ENCODE data around the gene TLE3. TPM values are rescaled to one million over a fixed set of nuclear protein-coding genes. Genes with fewer than 3 reads are reported as not detected.

TLE3 gene
- total and polyA plus RNA-seq, 7 experiments from 2014 or later, result 15.2 to 183 (median 117) TPM

DNA sequence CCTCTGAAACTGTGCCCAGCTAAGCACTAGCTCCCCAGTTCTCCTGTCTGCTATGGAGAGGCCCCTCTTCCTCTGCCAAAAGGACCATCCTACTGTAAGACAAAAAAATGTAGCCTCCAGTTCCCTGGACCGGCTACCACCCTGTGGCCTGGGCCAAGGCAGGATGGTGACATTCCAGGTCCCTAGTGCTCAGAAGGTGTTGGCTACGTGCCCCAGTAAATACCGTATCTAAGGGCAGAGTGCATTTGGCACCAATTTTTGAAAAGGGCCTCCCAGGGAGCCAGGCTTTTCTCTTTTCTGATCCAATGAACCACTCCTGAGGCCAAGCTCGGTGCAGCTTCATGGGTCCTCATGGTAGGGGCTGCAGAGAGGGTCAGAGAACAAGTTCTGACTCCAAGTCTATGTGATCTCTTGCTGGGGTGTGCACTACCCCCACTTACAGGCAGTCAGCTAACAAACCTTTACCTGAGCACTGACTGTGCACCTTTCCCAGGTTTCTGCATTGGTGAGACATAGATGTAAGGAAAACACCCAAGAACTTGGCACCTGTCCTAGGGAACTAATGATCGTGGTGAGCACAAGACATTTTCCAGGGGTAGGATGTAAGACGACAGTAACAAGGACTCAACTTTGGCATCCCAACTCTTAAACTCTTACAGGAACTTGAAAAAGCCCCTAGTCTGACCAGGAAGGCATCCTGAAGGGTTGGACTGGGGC, 32.6 kb downstream of the TLE3 start:
- Mint-ChIP-seq H3K27ac (peak overlapping the region in 1 of 9 donors; percentile 53), H3K9me3 (no peaks in the 10 kb centered on the region), H3K4me3 (no peak overlapping the region), H3K27me3 (no peaks in the 10 kb centered on the region), H3K4me1 (peaks cover 0 to 13% (median 7%) of the 10 kb centered on the region in 7 donors), H3K36me3 (peaks cover 6 to 54% (median 11%) of the 10 kb centered on the region in 5 donors)
- no peak for DNase-seq
- no peak overlapping the region for H3K27ac ChIP-seq (ENCODE audit: low read depth, low read length)
- H3K4me3 ChIP-seq (ENCODE audit: low read length), result no peak overlapping the region
- H3K36me3 ChIP-seq (ENCODE audit: control insufficient read depth in 2 of 3, insufficient read depth in 3 of 3, low read length in 3 of 3), result peaks cover 21 to 88% (median 29%) of the 10 kb centered on the region in 3 experiments
- ChIA-PET CTCF (interaction anchor here (0.6 kb wide), 2 partner anchors 44 to 608 kb away, joined by 3 to 4 read pairs; no protein-coding TSS in a partner anchor), POLR2A (no interaction called here)
- no peaks in the 10 kb centered on the region for H3K9me3 ChIP-seq (ENCODE audit: control insufficient read depth in 2 of 3, low read length in 3 of 3)
- intact Hi-C loops (cut with micrococcal nuclease), result no loop called here
- no peaks in the 10 kb centered on the region for H3K4me1 ChIP-seq (ENCODE audit: control insufficient read depth in 2 of 2, insufficient read depth in 2 of 2, low read length in 2 of 2)
- no peak for ATAC-seq
- H3K27me3 ChIP-seq (ENCODE audit: control insufficient read depth in 2 of 2, insufficient read depth in 2 of 2, low read length in 2 of 2), result no peaks in the 10 kb centered on the region

GRCh38 chr15:70064441-70064840, 33.3 kb downstream of the TLE3 start:
- no peaks in the 10 kb centered on the region for H3K9me3 ChIP-seq (ENCODE audit: control insufficient read depth in 2 of 3, low read length in 3 of 3)
- no peak for DNase-seq
- no peaks in the 10 kb centered on the region for H3K4me1 ChIP-seq (ENCODE audit: control insufficient read depth in 2 of 2, insufficient read depth in 2 of 2, low read length in 2 of 2)
- ATAC-seq, result no peak
- Mint-ChIP-seq H3K36me3 (peaks cover 6 to 57% (median 11%) of the 10 kb centered on the region in 5 donors), H3K4me3 (no peak overlapping the region), H3K4me1 (peaks cover 0 to 13% (median 7%) of the 10 kb centered on the region in 7 donors), H3K9me3 (no peaks in the 10 kb centered on the region), H3K27ac (no peak overlapping the region), H3K27me3 (no peaks in the 10 kb centered on the region)
- peaks cover 22 to 88% (median 28%) of the 10 kb centered on the region in 3 experiments for H3K36me3 ChIP-seq (ENCODE audit: control insufficient read depth in 2 of 3, insufficient read depth in 3 of 3, low read length in 3 of 3)
- intact Hi-C loops (cut with micrococcal nuclease), result no loop called here
- no peaks in the 10 kb centered on the region for H3K27me3 ChIP-seq (ENCODE audit: control insufficient read depth in 2 of 2, insufficient read depth in 2 of 2, low read length in 2 of 2)
- ChIA-PET CTCF (interaction anchor here (0.6 kb wide), 1 partner anchor 609 kb away, joined by 4 read pairs; no protein-coding TSS in a partner anchor), POLR2A (no interaction called here)
- H3K4me3 ChIP-seq (ENCODE audit: low read length), result no peak overlapping the region
- H3K27ac ChIP-seq (ENCODE audit: low read depth, low read length), result no peak overlapping the region

DNA sequence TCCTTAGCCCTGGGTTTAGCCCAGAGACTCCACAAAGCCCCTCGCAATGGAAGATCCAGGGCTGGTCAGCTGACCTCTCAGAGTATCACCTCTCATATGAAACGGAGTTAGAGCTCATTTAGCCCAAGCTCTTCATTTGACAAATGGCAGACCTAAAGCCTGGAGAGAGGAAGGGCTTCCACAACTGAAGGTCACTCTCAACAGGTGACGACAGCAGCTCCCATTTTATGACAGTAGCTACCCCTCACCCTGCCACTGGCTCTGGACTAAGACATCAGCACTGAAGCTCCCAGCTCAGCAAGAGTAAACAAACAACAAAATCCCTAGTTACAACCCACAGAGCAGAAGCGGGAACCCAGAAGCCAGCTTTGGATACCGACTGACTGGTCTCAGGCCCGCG, 33.7 kb downstream of the TLE3 start:
- peaks cover 4 to 57% (median 16%) of the 10 kb centered on the region in 5 donors for H3K36me3 Mint-ChIP-seq
- intact Hi-C loops (cut with micrococcal nuclease), result no loop called here

DNA sequence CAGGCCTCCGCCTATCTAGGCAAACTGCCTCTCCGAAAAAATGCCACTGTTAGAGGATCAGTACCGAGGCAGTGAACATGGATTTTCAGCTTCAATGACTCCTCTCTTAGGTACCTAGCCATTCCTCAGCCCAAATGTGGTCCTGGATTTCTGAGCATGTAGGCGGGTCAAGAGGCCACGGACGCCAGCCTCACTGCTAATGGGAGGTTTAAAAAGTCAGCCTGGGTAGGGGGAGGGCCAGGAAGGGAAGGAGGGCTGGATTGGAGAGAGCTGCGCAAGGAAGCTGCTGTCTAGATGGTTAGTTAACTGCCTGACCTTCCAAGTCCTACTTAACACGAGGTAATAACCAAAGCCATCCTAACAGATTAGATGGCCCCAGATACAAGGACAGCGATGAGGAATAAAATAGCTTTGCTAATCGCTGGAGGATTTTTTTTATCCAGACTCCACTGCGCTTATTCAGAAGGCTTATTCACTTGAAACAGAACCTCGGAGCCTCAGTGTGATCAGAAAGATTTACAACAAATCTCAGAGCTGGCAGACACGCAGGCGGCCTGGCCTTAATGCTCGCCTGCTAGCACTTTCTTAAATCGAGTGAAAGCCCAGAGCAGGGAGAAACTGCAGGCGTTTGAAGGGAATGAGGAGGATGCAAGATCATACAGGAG, 34.3 kb downstream of the TLE3 start:
- no peaks in the 10 kb centered on the region for H3K9me3 Mint-ChIP-seq
- no peak overlapping the region for H3K27ac ChIP-seq (ENCODE audit: low read depth, low read length)
- no peak overlapping the region for H3K4me3 Mint-ChIP-seq
- DNase-seq, result no peak
- H3K9me3 ChIP-seq (ENCODE audit: control insufficient read depth in 2 of 3, low read length in 3 of 3), result no peaks in the 10 kb centered on the region
- peaks cover 0 to 56% (median 15%) of the 10 kb centered on the region in 5 donors for H3K36me3 Mint-ChIP-seq
- ATAC-seq, result no peak
- intact Hi-C loops (cut with micrococcal nuclease), result no loop called here
- H3K27ac Mint-ChIP-seq, result peak overlapping the region in 1 of 9 donors; percentile 14
- no peaks in the 10 kb centered on the region for H3K4me1 ChIP-seq (ENCODE audit: control insufficient read depth in 2 of 2, insufficient read depth in 2 of 2, low read length in 2 of 2)
- peaks cover 0 to 5% (median 1%) of the 10 kb centered on the region in 7 donors for H3K4me1 Mint-ChIP-seq
- no peaks in the 10 kb centered on the region for H3K27me3 Mint-ChIP-seq
- H3K4me3 ChIP-seq (ENCODE audit: low read length), result no peak overlapping the region
- CTCF ChIA-PET, result no interaction called here
- POLR2A ChIA-PET, result no interaction called here
- no peaks in the 10 kb centered on the region for H3K27me3 ChIP-seq (ENCODE audit: control insufficient read depth in 2 of 2, insufficient read depth in 2 of 2, low read length in 2 of 2)
- H3K36me3 ChIP-seq (ENCODE audit: control insufficient read depth in 2 of 3, insufficient read depth in 3 of 3, low read length in 3 of 3), result peaks cover 14 to 88% (median 32%) of the 10 kb centered on the region in 3 experiments

More for the DNA sequence above, 33.7 kb downstream of the TLE3 start:
- DNase-seq (no peak), ATAC-seq (no peak)
- Mint-ChIP-seq H3K9me3 (no peaks in the 10 kb centered on the region), H3K4me3 (no peak overlapping the region), H3K4me1 (peaks cover 0 to 11% (median 6%) of the 10 kb centered on the region in 7 donors), H3K27me3 (no peaks in the 10 kb centered on the region), H3K27ac (peak overlapping the region in 1 of 9 donors; percentile 43)
- no peaks in the 10 kb centered on the region for H3K9me3 ChIP-seq (ENCODE audit: control insufficient read depth in 2 of 3, low read length in 3 of 3)
- H3K4me1 ChIP-seq (ENCODE audit: control insufficient read depth in 2 of 2, insufficient read depth in 2 of 2, low read length in 2 of 2), result no peaks in the 10 kb centered on the region
- peaks cover 19 to 88% (median 28%) of the 10 kb centered on the region in 3 experiments for H3K36me3 ChIP-seq (ENCODE audit: control insufficient read depth in 2 of 3, insufficient read depth in 3 of 3, low read length in 3 of 3)
- ChIA-PET POLR2A (no interaction called here), CTCF (no interaction called here)
- no peak overlapping the region for H3K27ac ChIP-seq (ENCODE audit: low read depth, low read length)
- no peak overlapping the region for H3K4me3 ChIP-seq (ENCODE audit: low read length)
- H3K27me3 ChIP-seq (ENCODE audit: control insufficient read depth in 2 of 2, insufficient read depth in 2 of 2, low read length in 2 of 2), result no peaks in the 10 kb centered on the region

GRCh38 chr15:70062321-70062956, 35.3 kb downstream of the TLE3 start:
- POLR2A ChIA-PET, result interaction anchor here (1.0 kb wide), 1 partner anchor 21 kb away, joined by 4 read pairs; no protein-coding TSS in a partner anchor
- H3K4me3 ChIP-seq (ENCODE audit: low read length), result no peak overlapping the region
- H3K27me3 ChIP-seq (ENCODE audit: control insufficient read depth in 2 of 2, insufficient read depth in 2 of 2, low read length in 2 of 2), result no peaks in the 10 kb centered on the region
- Mint-ChIP-seq H3K9me3 (no peaks in the 10 kb centered on the region), H3K27me3 (no peaks in the 10 kb centered on the region), H3K27ac (no peak overlapping the region), H3K4me1 (peaks cover 0 to 4% (median 0%) of the 10 kb centered on the region in 7 donors), H3K4me3 (no peak overlapping the region), H3K36me3 (peaks cover 0 to 61% (median 21%) of the 10 kb centered on the region in 5 donors)
- peaks cover 19 to 94% (median 35%) of the 10 kb centered on the region in 3 experiments for H3K36me3 ChIP-seq (ENCODE audit: control insufficient read depth in 2 of 3, insufficient read depth in 3 of 3, low read length in 3 of 3)
- H3K9me3 ChIP-seq (ENCODE audit: control insufficient read depth in 2 of 3, low read length in 3 of 3), result no peaks in the 10 kb centered on the region
- CTCF ChIA-PET, result interaction anchor here (1.4 kb wide), 1 partner anchor 24 kb away, joined by 3 read pairs; no protein-coding TSS in a partner anchor
- DNase-seq, result no peak
- no peak for ATAC-seq
- intact Hi-C loops (cut with micrococcal nuclease), result no loop called here
- no peak overlapping the region for H3K27ac ChIP-seq (ENCODE audit: low read depth, low read length)
- H3K4me1 ChIP-seq (ENCODE audit: control insufficient read depth in 2 of 2, insufficient read depth in 2 of 2, low read length in 2 of 2), result no peaks in the 10 kb centered on the region

- Mint-ChIP-seq H3K27ac (no peak overlapping the region), H3K4me1 (peaks cover 0 to 4% (median 0%) of the 10 kb centered on the region in 7 donors), H3K9me3 (no peaks in the 10 kb centered on the region), H3K27me3 (no peaks in the 10 kb centered on the region), H3K36me3 (peaks cover 0 to 61% (median 18%) of the 10 kb centered on the region in 5 donors), H3K4me3 (no peak overlapping the region)
- Histone ChIP-seq H3K27me3 (ENCODE audit: control insufficient read depth in 2 of 2, insufficient read depth in 2 of 2, low read length in 2 of 2) (no peaks in the 10 kb centered on the region), H3K4me3 (ENCODE audit: low read length) (no peak overlapping the region), H3K9me3 (ENCODE audit: control insufficient read depth in 2 of 3, low read length in 3 of 3) (no peaks in the 10 kb centered on the region), H3K36me3 (ENCODE audit: control insufficient read depth in 2 of 3, insufficient read depth in 3 of 3, low read length in 3 of 3) (peaks cover 24 to 98% (median 30%) of the 10 kb centered on the region in 3 experiments), H3K4me1 (ENCODE audit: control insufficient read depth in 2 of 2, insufficient read depth in 2 of 2, low read length in 2 of 2) (no peaks in the 10 kb centered on the region), H3K27ac (ENCODE audit: low read depth, low read length) (no peak overlapping the region)
- no peak for DNase-seq
- ChIA-PET POLR2A (interaction anchor here (1.0 kb wide), 1 partner anchor 22 kb away, joined by 4 read pairs; no protein-coding TSS in a partner anchor), CTCF (interaction anchor here (1.4 kb wide), 1 partner anchor 25 kb away, joined by 3 read pairs; no protein-coding TSS in a partner anchor)
- ATAC-seq, result no peak
- intact Hi-C loops (cut with micrococcal nuclease), result no loop called here
These were observed 35.9 kb downstream of the TLE3 start for GRCh38 chr15:70061696-70062270.

Data from naive thymus-derived CD4-positive, alpha-beta T cell (primary cell).